NCI-H1436 treated with DMSO at 0.1 percent for 48 hours (cell line): ENCODE results near the gene CCNY.
"Not testable (repeated sequence)": the region's sequence is repeated elsewhere in the genome, so short reads cannot be mapped to it uniquely, and the experiment has no call there.

Experiments used
- DNase-seq: peaks from one replicate; lab custom pipeline; 2025; lab: John Stamatoyannopoulos, UW

Gene CCNY

DNA sequence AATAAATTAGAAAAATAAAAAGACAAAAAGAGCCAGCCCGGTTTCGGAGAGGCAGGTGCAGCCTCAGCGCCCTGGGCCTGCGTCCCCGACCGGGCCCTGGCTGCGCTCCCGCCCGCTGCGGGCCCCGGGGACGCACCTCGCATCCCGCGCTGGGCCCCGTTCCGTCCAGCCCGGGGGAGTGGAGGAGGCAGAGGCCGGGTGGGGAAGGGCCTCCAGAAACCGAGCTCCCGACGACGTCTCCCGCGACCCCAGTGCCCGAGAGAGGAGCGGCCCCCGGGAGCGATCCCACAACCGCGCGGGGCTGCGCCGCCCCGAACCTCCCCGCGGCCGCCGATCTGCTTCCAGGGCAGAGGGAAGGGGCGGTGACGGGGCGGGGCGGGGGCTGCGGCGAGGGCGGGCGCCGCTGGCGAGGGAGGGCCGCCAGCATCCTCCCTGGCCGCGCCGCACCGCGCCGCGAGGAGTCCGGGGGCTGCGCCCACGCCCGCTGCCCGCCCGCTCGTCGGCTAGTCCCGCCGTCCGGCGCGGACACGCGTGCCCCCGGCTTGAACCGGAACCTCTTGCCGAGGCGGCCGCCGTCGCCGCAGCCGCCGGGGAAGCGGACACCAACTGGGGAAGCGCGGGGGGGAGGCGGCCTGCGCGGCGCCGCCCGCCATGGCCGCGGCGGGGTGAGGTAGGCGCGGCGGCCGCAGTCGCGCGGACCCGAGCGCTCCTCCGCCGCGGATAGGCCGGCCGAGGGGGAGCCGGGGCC is at the start of gene CCNY:
Gene CCNY, plus strand, starts transcription at position 426 of the 748 bp plus-strand sequence. CDS start 545 bp downstream, outside the sequence.
- no peak for DNase-seq

DNA sequence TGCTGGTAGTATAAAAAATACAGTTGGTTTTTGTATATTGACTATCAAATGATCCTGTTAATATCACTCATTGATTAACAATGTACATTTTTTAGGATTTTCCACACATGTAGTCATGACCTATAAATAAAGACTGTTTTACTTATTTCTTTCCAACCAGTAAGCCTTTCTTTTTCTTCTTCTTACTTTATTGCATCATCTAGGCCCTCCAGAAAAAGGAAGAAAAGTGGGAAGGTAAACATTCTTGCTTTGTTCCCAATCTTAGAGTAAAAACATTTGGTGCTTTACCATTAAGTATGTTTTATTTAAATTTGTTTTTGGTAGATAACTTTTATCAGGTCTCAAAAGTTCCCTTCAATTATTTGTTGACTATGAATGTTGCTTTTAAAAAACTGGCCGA is 47.1 kb upstream of the CCNY start:
- no peak for DNase-seq

DNA sequence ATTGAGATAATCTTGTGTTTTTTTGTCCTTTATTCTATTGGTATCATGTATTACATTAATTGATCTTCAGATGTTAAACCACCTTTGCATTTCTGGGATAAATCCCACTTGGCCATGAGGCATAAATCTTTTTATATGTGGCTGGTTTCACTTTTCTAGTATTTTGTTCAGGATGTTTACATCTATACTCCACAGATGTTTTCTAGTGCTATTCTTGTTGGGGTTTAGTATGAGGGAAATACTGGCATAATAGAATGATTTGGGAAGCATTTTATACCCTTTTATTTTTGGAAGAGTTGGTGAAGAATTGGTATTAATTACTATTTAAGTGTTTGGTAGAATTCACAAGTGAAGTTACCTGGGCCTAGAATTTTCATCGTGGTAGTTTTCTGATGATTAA is 41.8 kb upstream of the CCNY start:
- DNase-seq, result no peak

DNA sequence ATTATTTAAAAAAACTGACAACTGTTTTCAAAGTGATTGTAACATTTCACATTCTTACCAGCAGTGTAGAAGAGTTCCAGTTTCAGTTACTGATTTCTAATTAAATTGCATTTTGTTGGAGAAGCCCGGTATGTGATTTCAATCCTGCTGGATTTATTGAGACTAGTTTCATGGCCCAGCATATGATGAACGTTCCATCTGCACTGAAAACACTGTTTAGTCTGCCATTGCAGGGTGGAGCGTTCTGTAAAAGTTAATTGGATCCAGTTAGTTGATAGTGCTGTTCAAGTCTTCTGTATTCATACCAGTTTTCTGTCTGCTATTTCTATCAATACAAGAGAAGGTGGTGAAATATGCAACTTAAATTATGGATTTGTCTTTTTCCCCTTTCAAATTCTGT is 37.3 kb upstream of the CCNY start:
- DNase-seq, result no peak

DNA sequence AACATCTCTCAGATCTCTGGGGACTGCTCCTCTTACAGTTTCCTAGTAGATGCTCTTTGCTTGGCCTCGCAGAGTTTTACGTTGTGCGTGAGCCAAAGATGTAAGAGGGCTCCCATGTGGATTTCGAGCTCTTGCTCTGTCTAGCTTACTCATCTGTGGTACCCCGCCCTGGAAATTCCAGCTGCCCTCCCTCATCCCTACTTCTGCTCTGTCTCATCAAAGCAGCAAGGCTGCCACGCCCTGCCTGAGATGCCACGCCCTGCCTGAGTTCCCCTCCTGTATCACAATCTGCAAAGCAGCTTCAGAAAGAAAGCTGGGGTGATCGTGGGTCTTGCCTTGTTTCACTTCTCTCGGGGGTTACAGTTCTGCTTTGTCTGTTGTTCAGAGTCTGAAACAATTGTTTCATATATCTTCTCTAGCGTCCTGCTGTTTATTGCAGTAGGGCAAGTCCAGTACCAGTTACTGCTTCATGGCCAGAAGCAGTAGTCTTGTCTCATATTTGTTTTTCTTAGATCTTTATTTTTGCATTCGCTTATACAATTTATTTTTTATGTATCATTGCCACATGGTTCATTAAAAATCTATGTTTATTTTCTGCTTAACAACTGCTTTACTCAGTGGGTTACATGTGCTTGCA is 36.1 kb upstream of the CCNY start:
- DNase-seq, result no peak

DNA sequence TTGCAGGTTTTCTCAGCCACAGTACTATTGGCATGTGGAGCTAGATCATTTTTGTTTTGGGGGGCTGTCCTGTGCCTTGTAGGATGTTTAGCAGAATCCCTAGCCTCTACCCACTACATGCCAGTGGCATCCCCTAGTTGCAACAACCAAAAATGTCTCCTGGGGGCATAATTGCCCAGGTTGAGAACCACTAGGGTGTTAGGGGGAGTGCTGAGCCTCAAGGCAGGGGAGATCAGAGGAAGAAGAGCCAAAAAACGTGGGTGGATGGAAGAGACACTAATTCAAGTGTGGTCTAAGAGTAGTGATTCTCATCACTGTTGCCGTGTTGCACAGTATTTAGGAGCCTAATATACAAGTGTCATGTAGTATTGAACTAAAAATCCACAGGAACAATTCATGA is 31.7 kb upstream of the CCNY start:
- DNase-seq, result no peak

DNA sequence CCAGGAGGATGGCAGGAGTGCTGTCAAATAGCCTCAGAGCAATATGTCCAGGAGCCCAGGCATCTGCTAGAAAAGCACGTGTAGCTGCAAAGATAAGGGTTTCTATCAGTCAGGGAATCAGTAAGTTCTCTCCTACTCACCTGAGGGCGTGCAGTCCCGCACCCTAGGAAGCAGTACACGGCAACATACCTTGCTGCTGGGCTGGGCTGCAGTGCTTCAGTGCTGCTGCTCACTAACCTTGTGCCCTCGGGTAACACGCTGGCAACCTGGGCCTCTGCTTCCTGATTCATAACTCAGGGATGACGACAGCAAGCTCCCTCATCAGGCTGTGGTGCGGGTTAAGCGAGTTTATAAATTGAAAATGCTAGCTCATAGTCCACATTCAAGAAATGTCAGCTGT is 29.5 kb upstream of the CCNY start:
- no peak for DNase-seq

DNA sequence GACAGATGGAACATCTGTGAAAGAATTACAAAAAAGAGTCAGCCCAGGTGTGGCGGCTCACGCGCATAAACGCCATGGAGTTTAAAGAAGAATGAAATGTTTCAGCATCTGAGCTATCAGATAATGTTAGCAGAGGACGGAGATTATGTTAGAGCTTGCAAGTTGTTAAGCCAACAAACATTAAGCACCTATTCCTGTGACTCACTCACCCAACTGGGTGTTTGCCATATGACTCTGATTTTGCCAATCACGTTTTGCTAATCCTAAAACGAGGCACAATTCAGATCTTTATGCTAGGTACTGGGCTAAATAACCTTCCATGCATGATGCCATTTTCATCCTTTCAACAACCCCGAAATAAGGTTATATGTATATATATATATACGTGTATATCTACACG is 29.0 kb upstream of the CCNY start:
- no peak for DNase-seq

DNA sequence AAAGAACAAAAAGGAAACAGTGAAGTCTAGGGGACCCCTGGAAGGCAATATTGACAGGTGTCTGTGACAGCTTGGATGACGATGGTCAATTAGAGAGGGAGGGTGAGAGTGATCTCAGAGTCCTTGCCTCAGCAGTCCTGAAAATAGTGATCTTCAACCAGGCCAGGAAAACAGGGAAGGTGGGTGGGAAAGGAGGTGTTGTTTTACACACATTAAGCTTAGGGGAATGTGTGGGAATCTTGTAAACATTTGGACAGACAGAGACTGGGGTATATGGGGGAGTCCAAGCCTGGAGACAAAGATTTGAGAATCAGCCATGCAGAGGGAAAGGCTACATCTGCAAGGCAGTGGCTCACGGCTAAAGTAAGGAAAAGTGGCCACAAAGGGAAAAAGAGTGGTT is 27.5 kb upstream of the CCNY start:
- DNase-seq, result no peak

DNA sequence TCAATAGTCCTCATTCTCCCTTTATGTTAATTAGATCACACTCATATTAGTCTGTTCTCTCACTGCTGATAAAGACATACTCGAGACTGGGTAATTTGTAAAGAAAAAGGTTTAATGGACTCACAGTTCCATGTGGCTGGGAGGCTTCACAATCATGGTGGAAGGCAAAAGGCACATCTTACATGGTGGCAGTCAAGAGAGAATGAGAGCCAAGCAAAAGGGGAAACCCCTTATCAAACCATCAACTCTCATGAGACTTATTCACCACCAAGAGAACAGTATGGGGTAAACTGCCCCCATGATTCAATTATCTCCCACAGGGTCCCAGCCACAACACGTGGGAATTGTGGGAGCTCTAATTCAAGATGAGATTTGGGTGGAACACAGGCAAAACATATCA is 22.2 kb upstream of the CCNY start:
- DNase-seq, result not testable (repeated sequence)

DNA sequence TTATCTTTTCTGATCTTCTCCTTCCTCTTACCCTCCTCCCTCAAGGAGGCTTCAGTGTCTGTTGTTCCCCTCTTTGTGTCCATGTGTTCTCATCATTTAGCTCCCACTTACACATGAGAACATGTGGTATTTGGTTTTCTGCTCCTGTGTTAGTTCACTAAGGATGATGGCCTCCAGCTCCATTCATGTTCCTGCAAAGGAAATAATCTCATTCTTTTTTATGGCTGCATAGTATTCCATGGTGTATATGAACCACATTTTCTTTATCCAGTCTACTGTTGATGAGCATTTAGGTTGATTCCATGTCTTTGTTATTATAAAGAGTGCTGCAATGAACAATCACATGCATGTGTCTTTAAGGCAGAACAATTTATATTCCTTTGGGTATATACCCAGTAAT is 21.1 kb upstream of the CCNY start:
- not testable (repeated sequence) for DNase-seq

DNA sequence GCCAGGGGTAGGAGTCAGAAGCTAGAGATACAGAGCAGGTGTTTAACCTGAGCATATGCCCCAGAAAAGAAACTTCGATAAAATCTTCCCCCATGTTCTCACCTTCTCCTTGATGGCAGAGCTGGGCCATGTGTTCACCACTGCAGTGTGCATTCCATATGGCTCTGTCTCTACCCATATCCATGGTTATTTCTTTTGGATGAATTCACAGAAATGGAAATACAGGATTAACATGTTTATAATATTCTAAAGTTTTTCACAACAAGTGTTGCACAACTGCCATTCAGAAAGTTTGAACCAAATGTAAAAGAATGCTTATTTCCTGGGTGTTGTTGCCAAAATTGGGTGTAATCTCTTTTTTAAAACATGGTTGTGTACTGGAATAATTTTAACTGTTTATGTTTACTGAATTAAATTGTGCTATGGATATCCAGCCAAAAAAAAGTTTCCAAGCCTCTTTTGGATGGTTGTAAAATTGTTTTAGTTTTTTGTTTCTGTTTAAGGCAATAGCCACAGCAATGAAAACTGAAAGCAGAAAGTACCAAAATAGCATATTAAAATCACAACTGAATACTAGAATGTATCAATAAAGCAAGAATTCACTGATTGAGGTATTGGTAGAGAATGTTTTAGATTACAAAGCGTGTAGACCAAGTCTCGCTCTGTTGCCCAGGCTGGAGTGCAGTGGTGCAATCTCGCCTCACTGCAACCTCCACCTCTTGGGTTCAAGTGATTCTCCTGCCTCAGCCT is 19.9 kb upstream of the CCNY start:
- no peak for DNase-seq

DNA sequence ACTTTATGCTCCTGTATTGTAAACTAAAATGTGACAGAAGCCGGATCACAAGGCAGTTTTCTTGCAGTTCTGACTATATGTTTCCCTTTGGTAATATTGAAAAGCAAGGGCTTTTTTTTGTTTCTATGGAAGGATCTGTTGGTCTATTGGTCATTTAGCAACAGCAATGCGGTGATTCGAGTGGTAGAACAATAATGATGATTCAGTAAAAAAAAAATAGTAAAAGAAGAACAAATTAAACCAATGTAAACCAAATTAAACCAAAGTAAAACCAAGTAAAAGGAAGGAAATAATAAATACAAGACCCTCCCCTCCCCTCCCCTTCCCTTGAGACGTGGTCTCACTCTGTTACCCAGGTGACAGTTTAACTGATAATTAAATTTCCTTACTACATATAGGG is 17.8 kb upstream of the CCNY start:
- no peak for DNase-seq

DNA sequence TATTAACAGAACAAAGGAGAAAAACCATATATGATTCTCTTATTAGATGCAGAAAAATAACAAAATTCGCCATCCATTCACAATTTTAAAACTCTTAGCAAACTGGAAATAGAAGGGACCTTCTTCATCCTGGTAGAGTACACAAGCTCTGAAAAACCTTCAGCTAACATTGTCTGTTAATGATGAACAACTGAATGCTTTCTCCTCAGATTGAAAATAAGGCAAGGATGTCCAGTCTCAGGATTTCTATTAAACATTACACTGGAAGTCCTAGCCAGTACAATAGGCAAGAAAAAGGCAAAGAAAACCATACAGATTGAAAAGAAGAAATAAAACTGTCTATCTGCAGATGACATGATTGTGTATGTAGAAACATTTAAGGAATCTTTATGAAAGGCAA is 16.0 kb upstream of the CCNY start:
- no peak for DNase-seq

DNA sequence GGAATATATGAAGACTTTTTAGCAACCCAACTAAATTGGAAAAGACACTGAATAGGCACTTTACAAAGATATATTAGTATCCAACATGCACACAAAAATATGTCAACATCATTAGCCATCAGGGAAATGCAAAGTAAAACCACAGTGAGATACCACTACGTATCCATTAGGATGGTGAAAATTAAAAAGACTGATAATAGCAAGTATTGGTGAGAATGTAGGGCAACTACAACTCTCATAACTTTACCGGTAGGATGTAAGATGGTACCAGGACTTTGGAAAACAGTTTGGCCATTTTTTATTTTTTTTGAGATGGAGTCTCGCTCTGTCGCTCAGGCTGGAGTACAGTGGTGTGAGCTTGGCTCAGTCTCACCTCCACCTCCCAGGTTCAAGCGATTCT is 13.7 kb upstream of the CCNY start:
- DNase-seq, result no peak

DNA sequence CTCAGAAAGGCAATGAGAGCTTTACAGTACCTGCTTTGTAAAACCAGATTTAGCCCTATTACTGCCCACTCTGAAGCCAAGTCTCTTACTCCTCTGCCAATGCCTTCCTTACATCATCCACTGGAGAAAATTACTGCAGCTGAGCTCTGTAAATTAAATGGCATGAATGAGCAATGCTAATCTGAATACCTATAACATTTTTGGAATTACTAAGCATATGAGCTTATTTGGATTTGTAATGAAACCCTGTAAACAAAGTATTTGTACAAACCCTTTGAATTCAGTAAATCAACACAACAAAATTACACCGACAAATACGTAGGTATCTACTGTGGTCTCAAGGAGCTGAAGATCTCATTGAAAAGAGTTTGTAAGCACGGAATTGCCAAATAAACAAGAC is 12.1 kb upstream of the CCNY start:
- DNase-seq, result no peak

DNA sequence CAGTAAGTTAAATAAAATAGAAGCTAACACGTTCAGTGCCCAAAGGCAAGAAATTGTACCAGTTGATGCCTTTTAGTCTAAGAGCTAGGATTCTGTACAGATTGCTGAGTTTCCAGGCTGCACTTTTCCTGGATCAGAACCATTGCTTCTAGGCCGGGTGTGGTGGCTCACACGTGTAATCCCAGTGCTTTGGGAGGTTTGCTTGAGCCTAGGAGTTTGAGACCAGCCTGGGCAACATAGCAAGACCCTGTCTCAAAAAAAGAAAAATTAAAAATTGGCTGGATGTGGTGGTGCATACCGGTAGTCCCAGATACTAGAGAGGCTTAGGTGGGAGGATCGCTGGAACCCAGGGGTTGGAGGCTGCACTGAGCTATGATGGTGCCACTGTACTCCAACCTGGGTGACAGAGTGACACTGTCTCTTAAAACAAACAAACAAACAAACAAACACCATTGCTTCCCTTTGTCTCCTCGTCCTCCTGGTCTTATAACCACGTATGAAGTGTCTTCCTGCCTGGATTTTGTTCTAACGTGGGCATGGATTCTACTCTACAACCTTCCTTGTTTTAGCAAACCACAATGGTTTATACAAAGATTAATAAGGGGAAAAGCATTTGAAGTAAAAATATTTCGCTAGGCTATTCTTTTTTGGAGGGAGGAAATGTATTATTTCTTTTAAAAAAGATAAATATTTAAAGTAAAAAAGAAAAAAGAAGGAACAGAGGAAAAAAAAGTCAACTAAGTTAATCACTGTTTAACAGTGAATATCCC is 9.7 kb upstream of the CCNY start:
- no peak for DNase-seq

DNA sequence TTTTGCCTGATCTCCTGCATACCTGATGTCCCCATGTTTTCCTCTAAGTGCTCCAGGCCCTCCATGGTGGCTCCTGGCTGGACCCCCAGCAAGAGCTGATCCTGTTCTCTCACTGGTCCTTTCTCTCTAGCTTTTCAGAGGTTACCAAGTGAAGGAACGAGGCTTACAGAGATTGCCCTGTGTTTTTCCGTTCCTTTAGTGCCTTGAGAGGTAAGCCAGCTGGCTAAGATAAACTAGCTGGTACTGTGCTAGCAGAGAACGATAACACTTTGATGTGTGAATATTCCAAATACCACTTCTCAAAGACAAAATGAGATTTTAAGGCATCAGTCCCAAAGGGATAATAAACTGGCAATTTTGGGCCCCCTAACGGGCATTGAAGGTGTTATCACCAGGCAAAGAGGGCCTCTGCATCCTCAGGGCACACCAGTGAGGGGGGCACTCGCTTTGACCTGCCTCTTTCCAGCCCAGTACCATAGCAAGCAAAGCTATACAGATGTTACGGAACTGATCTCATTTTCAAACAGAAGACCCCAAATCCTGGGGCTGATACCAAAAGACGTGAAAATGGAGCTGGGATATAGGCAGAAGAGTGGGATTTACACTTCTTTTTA is 8.4 kb upstream of the CCNY start:
- DNase-seq, result no peak

DNA sequence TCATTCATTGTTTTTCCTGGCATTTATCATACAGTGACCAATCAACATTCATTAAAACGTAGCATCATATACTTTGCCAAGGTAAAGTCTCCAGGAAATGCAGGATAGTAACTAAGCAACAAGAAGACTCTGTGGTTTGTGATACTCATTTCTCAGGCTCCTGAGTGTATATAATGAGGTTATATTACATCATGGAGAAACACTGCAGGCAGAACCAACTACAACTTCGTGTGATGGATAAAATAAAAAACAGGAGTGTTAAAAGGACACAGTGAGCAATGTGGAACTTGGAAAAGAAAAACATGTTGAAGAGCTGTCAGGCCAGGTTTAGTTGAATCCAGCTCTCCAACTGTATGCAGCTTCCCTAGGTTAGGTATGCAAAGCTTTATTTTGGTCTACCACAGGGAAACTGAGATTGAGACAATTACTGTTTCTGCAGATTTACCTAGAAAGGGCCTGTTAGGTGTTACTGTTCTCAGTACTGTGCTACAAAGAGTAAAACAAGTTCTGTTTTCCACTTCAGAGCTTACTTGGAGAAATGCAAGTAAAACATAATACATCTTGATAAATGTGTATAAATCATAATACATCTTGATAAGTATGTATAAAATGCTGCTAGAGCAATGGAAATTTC is 7.8 kb upstream of the CCNY start:
- DNase-seq, result no peak

DNA sequence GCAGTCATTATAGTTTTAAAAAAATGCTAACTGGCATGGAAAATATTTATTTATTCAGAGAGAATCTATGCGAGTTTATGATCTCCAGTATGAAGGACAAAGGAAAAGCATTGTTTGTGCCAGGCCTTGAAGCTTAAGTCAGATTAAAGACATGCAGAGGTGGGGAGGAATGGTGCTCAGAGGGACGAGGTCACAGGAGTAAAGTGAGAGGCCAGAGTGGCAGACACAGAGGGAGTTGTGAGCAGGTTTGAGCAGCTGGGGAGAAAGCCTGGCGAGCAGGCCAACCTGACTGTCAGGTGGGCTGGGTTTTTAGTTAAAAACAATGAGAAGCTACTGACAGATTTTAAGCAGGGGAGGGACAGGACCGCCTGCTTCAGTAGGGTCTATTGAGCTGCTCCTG is 6.8 kb upstream of the CCNY start:
- DNase-seq, result no peak

DNA sequence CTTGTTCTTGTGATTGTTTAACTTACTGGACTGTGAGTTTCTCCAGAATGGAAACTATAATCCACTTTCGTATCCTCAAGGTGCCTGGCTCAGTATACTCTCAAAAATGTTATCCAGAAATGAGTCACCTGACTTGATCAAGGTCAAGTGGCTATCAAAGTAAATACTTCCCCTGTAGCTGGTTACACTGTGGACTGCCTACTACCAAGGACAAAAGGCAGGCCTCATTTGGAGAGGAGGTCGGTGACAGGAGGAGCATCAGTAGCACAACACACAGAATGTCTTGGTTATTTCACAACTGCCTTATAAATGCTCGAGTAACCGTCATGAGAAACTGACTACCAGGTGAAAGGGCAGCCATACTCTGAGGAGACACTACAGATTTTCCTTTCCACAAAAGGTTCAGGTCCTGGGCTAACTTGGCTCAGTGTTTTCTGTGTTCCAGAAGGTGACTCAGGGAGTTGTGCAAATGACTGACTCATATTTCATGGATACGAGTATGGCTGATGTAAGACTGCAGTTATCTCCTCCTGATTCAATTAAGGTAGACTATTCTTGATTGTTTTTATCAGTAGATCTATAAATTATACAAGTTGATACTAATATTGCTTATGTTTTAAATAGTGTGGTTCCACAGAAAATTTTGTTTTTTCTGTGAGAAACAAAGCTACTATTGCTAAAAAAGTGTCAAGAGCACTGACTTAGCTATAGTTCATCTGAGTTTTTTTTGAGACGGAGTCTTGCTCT is 4.2 kb upstream of the CCNY start:
- DNase-seq, result no peak
